IMR-90 (cell line): ENCODE data around the gene DHRS7C.

Source experiments
- CEBPB ChIP-seq: IDR thresholded peaks from 2 replicates; pipeline ENCODE4 v1.6.1; 2012; ENCODE audit warnings: low read depth, low read length, improper control_type of control experiment
- CHD1 ChIP-seq: IDR thresholded peaks from 2 replicates; pipeline ENCODE4 v1.6.1; 2012; ENCODE audit warnings: low read depth, low read length, improper control_type of control experiment
- CTCF ChIP-seq: conservative IDR thresholded peaks from 2 replicates; pipeline ENCODE4 v1.5.1; 2012; ENCODE audit warnings: mild to moderate bottlenecking, low read depth, low read length, improper control_type of control experiment
- ELK1 ChIP-seq: fragments of 150-350 bp; IDR thresholded peaks from 2 replicates; pipeline ENCODE4 v1.6.1; 2016; ENCODE audit warnings: low read depth, mild to moderate bottlenecking, low read length, moderate library complexity, borderline replicate concordance
- FOS ChIP-seq: fragments of 150-350 bp; IDR thresholded peaks from 2 replicates; pipeline ENCODE4 v1.6.1; 2016; ENCODE audit warnings: low read depth, low read length
- MAFK ChIP-seq: IDR thresholded peaks from 2 replicates; pipeline ENCODE4 v1.6.1; 2012; ENCODE audit warnings: low read depth, low read length, improper control_type of control experiment
- MAZ ChIP-seq: IDR thresholded peaks from 2 replicates; pipeline ENCODE4 v1.6.1; 2012; ENCODE audit warnings: low read depth, mild to moderate bottlenecking, low read length, improper control_type of control experiment, moderate library complexity, borderline replicate concordance
- MXI1 ChIP-seq: IDR thresholded peaks from 2 replicates; pipeline ENCODE4 v1.6.1; 2012; ENCODE audit warnings: low read depth, mild to moderate bottlenecking, low read length, moderate library complexity, borderline replicate concordance
- POLR2A ChIP-seq: IDR thresholded peaks from 2 replicates; pipeline ENCODE4 v1.6.1; 2012; ENCODE audit warnings: mild to moderate bottlenecking, low read depth, low read length
- RAD21 ChIP-seq: IDR thresholded peaks from 2 replicates; pipeline ENCODE4 v1.6.1; 2012; ENCODE audit warnings: low read length, improper control_type of control experiment
- RCOR1 ChIP-seq: IDR thresholded peaks from 2 replicates; pipeline ENCODE4 v1.6.1; 2012; ENCODE audit warnings: mild to moderate bottlenecking, low read length, improper control_type of control experiment; ENCODE audit not compliant: insufficient replicate concordance
- SMC3 ChIP-seq: fragments of 150-350 bp; IDR thresholded peaks from 2 replicates; pipeline ENCODE4 v1.6.1; 2016; ENCODE audit warnings: low read depth, mild to moderate bottlenecking, antibody characterized with exemption, low read length, moderate library complexity
- USF2 ChIP-seq: fragments of 150-350 bp; IDR thresholded peaks from 2 replicates; pipeline ENCODE4 v1.6.1; 2017; ENCODE audit warnings: mild to moderate bottlenecking, antibody characterized with exemption, low read length, low read depth

- TF ChIP-seq CTCF (no peak), RAD21 (no peak), POLR2A (no peak), FOS (no peak), MAZ (no peak), MAFK (no peak), MXI1 (no peak), CEBPB (peak; percentile 31; the same call in 1 of the 2 replicates), RCOR1 (no peak), CHD1 (no peak), USF2 (no peak), ELK1 (no peak), SMC3 (no peak)
These were observed 1.1 kb downstream of the DHRS7C start for GRCh38 chr17:9790316-9790715.
